IMR-90 (cell line): Measurements from ENCODE around the gene CIB2.

Source experiments
- BHLHE40 ChIP-seq: fragments of 150-350 bp; IDR thresholded peaks from 2 replicates; pipeline ENCODE4 v1.6.1; 2016; ENCODE audit warnings: mild to moderate bottlenecking, low read depth, low read length
- MAFK ChIP-seq: IDR thresholded peaks from 2 replicates; pipeline ENCODE4 v1.6.1; 2012; ENCODE audit warnings: low read depth, low read length, improper control_type of control experiment
- MAZ ChIP-seq: IDR thresholded peaks from 2 replicates; pipeline ENCODE4 v1.6.1; 2012; ENCODE audit warnings: low read depth, mild to moderate bottlenecking, low read length, improper control_type of control experiment, moderate library complexity, borderline replicate concordance
- POLR2A ChIP-seq: IDR thresholded peaks from 2 replicates; pipeline ENCODE4 v1.6.1; 2012; ENCODE audit warnings: mild to moderate bottlenecking, low read depth, low read length
- RAD21 ChIP-seq: IDR thresholded peaks from 2 replicates; pipeline ENCODE4 v1.6.1; 2012; ENCODE audit warnings: low read length, improper control_type of control experiment
- RFX5 ChIP-seq: IDR thresholded peaks from 2 replicates; pipeline ENCODE4 v1.8.0; 2012; ENCODE audit warnings: low read depth, mild to moderate bottlenecking, low read length, moderate library complexity
- SMC3 ChIP-seq: fragments of 150-350 bp; IDR thresholded peaks from 2 replicates; pipeline ENCODE4 v1.6.1; 2016; ENCODE audit warnings: low read depth, mild to moderate bottlenecking, antibody characterized with exemption, low read length, moderate library complexity
- TF ChIP-seq, protein P1 (sequence below): conservative IDR thresholded peaks from 2 replicates; pipeline ENCODE4 v1.5.1; 2012; ENCODE audit warnings: mild to moderate bottlenecking, low read depth, low read length, improper control_type of control experiment
- TF ChIP-seq, protein P2 (sequence below): fragments of 150-350 bp; IDR thresholded peaks from 2 replicates; pipeline ENCODE4 v1.6.1; 2017; ENCODE audit warnings: mild to moderate bottlenecking, antibody characterized with exemption, low read length, low read depth

DNA sequence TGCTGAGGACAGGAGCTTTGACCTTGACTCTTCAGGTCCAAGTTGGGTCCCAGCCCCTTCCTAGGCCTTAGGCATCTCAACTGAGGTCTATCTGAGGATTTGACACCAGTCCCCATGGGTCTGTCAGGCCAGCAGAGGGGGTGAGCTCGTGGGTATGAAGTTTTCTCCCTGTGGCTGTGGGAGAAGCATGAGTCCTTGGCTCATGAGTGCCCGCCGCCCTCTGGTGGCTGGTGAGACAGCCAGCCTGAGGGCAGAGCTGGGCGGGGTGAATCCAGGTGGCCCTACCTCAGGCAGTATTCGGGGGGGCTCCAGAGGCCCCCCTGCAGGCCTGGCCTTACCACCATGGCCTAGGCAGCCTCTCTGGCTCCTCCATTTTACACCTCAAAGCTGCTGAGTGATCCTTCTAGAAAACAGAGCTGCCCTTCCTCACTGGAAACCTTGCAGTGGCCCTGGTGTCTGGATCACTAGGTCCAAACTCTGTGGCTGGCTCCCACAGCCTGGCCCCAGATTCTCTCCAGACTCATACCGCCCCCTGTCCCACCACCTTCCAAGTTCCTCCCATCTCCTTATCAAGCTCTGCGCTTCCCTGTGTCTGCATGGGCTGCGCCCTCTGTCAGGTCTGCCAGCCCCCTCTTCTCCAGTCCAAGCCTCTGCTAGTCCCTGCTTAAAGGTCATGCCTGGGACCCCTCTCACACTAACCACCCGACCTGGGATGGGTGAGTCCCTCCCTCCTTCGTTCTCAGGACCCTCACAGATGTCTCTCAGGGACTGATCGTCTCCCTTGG lies 22.8 kb downstream of the CIB2 start:
- peak; percentile 49 for TF ChIP-seq MAZ
- TF ChIP-seq, protein P1, sequence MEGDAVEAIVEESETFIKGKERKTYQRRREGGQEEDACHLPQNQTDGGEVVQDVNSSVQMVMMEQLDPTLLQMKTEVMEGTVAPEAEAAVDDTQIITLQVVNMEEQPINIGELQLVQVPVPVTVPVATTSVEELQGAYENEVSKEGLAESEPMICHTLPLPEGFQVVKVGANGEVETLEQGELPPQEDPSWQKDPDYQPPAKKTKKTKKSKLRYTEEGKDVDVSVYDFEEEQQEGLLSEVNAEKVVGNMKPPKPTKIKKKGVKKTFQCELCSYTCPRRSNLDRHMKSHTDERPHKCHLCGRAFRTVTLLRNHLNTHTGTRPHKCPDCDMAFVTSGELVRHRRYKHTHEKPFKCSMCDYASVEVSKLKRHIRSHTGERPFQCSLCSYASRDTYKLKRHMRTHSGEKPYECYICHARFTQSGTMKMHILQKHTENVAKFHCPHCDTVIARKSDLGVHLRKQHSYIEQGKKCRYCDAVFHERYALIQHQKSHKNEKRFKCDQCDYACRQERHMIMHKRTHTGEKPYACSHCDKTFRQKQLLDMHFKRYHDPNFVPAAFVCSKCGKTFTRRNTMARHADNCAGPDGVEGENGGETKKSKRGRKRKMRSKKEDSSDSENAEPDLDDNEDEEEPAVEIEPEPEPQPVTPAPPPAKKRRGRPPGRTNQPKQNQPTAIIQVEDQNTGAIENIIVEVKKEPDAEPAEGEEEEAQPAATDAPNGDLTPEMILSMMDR, result peak; percentile 98
- peak; percentile 46; the same call in 1 of the 2 replicates for TF ChIP-seq POLR2A
- no peak for TF ChIP-seq BHLHE40
- TF ChIP-seq RAD21, result peak; percentile 97
- no peak for TF ChIP-seq MAFK
- TF ChIP-seq RFX5, result no peak
- TF ChIP-seq, protein P2, sequence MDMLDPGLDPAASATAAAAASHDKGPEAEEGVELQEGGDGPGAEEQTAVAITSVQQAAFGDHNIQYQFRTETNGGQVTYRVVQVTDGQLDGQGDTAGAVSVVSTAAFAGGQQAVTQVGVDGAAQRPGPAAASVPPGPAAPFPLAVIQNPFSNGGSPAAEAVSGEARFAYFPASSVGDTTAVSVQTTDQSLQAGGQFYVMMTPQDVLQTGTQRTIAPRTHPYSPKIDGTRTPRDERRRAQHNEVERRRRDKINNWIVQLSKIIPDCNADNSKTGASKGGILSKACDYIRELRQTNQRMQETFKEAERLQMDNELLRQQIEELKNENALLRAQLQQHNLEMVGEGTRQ, result no peak
- TF ChIP-seq SMC3, result peak; percentile 99
